Measurements from ENCODE around the gene ELFN2. TPM values are rescaled to one million over a fixed set of nuclear protein-coding genes. Genes with fewer than 3 reads are reported as not detected.
"Not testable (repeated sequence)": the region's sequence is repeated elsewhere in the genome, so short reads cannot be mapped to it uniquely, and the experiment has no call there.

The ELFN2 gene
- total RNA-seq, 6 experiments from 2014 or later: 1.2 to 5.8 (median 1.4) TPM

DNA sequence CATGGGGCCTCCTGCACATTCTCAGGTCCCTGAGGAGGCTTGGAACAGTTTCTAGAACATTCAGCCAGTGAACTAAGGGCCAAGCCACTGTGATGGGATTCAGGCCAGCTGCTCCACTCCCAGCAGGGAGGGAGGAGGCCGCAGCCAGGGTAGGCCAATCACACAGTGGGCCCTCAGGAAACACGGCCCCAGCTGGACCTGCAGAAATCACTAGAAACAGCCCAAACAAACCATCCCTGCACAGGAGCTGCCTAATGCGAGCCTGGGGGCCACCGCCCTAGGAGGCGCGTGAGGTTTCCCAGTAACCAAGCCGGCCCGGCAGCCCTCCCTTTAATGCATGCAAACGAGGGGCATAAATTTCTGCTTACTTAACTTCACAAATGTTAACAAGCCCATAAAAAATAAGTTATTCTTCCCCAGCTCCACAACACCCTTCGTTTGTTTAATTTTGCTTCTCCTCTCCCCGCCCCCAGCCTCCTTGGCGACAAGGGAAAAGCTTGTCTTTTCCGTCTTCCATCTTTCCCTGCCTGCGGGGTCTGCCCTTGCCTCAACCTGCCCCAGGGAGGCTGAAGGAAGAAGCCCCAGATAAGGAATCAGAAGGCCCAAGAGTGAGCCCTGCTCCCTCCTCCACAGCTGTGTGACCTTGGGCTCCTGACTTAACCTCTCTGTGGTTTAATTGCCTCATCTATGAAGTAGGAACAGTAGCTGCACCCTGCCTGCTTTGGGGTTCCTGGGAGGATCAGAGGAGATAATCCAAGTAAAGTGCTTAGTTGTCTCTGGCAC lies 25.7 kb downstream of the ELFN2 start:
- no peaks in the 10 kb centered on the region for H3K36me3 Mint-ChIP-seq (ENCODE audit: low read depth)
- H3K9me3 Mint-ChIP-seq: no peaks in the 10 kb centered on the region
- no peaks in the 10 kb centered on the region for H3K4me1 Mint-ChIP-seq (ENCODE audit: low read depth)
- DNase-seq: no peak
- TF ChIP-seq, protein P1, sequence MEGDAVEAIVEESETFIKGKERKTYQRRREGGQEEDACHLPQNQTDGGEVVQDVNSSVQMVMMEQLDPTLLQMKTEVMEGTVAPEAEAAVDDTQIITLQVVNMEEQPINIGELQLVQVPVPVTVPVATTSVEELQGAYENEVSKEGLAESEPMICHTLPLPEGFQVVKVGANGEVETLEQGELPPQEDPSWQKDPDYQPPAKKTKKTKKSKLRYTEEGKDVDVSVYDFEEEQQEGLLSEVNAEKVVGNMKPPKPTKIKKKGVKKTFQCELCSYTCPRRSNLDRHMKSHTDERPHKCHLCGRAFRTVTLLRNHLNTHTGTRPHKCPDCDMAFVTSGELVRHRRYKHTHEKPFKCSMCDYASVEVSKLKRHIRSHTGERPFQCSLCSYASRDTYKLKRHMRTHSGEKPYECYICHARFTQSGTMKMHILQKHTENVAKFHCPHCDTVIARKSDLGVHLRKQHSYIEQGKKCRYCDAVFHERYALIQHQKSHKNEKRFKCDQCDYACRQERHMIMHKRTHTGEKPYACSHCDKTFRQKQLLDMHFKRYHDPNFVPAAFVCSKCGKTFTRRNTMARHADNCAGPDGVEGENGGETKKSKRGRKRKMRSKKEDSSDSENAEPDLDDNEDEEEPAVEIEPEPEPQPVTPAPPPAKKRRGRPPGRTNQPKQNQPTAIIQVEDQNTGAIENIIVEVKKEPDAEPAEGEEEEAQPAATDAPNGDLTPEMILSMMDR (IDR thresholded peaks at IDR 0.05): no peak
- H3K27me3 Mint-ChIP-seq (ENCODE audit: insufficient read depth): peaks cover 25% of the 10 kb centered on the region
- H3K27ac Mint-ChIP-seq: no peak overlapping the region
- no peak overlapping the region for H3K4me3 Mint-ChIP-seq

- H3K9me3 Mint-ChIP-seq: no peaks in the 10 kb centered on the region
- no peak overlapping the region for H3K27ac Mint-ChIP-seq
- H3K4me1 Mint-ChIP-seq (ENCODE audit: low read depth): no peaks in the 10 kb centered on the region
- H3K4me3 Mint-ChIP-seq: no peak overlapping the region
- DNase-seq: no peak
- TF ChIP-seq, protein P1 (IDR thresholded peaks at IDR 0.05): no peak
- no peaks in the 10 kb centered on the region for H3K36me3 Mint-ChIP-seq (ENCODE audit: low read depth)
- peaks cover 26% of the 10 kb centered on the region for H3K27me3 Mint-ChIP-seq (ENCODE audit: insufficient read depth)
Observed at GRCh38 chr22:37400719-37401118, 26.6 kb downstream of the ELFN2 start.

GRCh38 chr22:37399457-37399856 lies 27.8 kb downstream of the ELFN2 start:
- not testable (repeated sequence) for H3K27ac Mint-ChIP-seq; H3K4me3 Mint-ChIP-seq; H3K4me1 Mint-ChIP-seq (ENCODE audit: low read depth); H3K36me3 Mint-ChIP-seq (ENCODE audit: low read depth); H3K9me3 Mint-ChIP-seq; DNase-seq
- peaks cover 25% of the 10 kb centered on the region for H3K27me3 Mint-ChIP-seq (ENCODE audit: insufficient read depth)

- TF ChIP-seq, protein P1 (IDR thresholded peaks at IDR 0.05): no peak
- Mint-ChIP-seq H3K4me1 (ENCODE audit: low read depth) (no peaks in the 10 kb centered on the region), H3K4me3 (no peak overlapping the region), H3K36me3 (ENCODE audit: low read depth) (no peaks in the 10 kb centered on the region), H3K27me3 (ENCODE audit: insufficient read depth) (peaks cover 21% of the 10 kb centered on the region), H3K27ac (no peak overlapping the region), H3K9me3 (no peaks in the 10 kb centered on the region)
- DNase-seq: no peak
Observed at GRCh38 chr22:37397226-37397625, 30.1 kb downstream of the ELFN2 start.

- Mint-ChIP-seq H3K36me3 (ENCODE audit: low read depth) (no peaks in the 10 kb centered on the region), H3K27me3 (ENCODE audit: insufficient read depth) (peaks cover 25% of the 10 kb centered on the region), H3K4me1 (ENCODE audit: low read depth) (no peaks in the 10 kb centered on the region), H3K27ac (no peak overlapping the region), H3K9me3 (no peaks in the 10 kb centered on the region), H3K4me3 (no peak overlapping the region)
- no peak for DNase-seq
- TF ChIP-seq, protein P1 (IDR thresholded peaks at IDR 0.05): no peak
Observed at GRCh38 chr22:37396488-37397084, 30.7 kb downstream of the ELFN2 start.

GRCh38 chr22:37394341-37394740 lies 32.9 kb downstream of the ELFN2 start:
- Mint-ChIP-seq H3K27me3 (ENCODE audit: insufficient read depth) (peaks cover 18% of the 10 kb centered on the region), H3K4me1 (ENCODE audit: low read depth) (no peaks in the 10 kb centered on the region), H3K36me3 (ENCODE audit: low read depth) (no peaks in the 10 kb centered on the region), H3K9me3 (no peaks in the 10 kb centered on the region), H3K27ac (no peak overlapping the region), H3K4me3 (no peak overlapping the region)
- TF ChIP-seq, protein P1 (IDR thresholded peaks at IDR 0.05): no peak
- no peak for DNase-seq
